ENCODE results near the gene CD86. TPM values are rescaled to one million over a fixed set of nuclear protein-coding genes. Genes with fewer than 3 reads are reported as not detected.
"Not testable (repeated sequence)": the region's sequence is repeated elsewhere in the genome, so short reads cannot be mapped to it uniquely, and the experiment has no call there.

Gene CD86
- total RNA-seq, 2 experiments from 2014 or later = not detected

- no peak overlapping the region for H3K4me3 Mint-ChIP-seq
- CTCF ChIA-PET = no interaction called here
- H3K27me3 Mint-ChIP-seq (ENCODE audit: low read depth) = peaks cover 24% of the 10 kb centered on the region
- peaks cover 9% of the 10 kb centered on the region for H3K4me1 Mint-ChIP-seq (ENCODE audit: low read depth)
- H3K27ac Mint-ChIP-seq = no peak overlapping the region
- no peaks in the 10 kb centered on the region for H3K9me3 Mint-ChIP-seq
- no peak for DNase-seq
- H3K36me3 Mint-ChIP-seq (ENCODE audit: low read depth) = no peaks in the 10 kb centered on the region
- intact Hi-C loops (cut with micrococcal nuclease) = no loop called here
These were observed 29.9 kb upstream of the CD86 start for GRCh38 chr3:122025296-122025695.

- peak; percentile 38 for DNase-seq
- H3K4me1 Mint-ChIP-seq (ENCODE audit: low read depth) = peaks cover 14% of the 10 kb centered on the region
- H3K27me3 Mint-ChIP-seq (ENCODE audit: low read depth) = peaks cover 6% of the 10 kb centered on the region
- intact Hi-C loops (cut with micrococcal nuclease) = no loop called here
- H3K27ac Mint-ChIP-seq = peak overlapping the region; percentile 59
- no peak overlapping the region for H3K4me3 Mint-ChIP-seq
- CTCF ChIA-PET = interaction anchor here (1.2 kb wide), 1 partner anchor 10 kb away, joined by 3 read pairs; no protein-coding TSS in a partner anchor
- peaks cover 1% of the 10 kb centered on the region for H3K9me3 Mint-ChIP-seq
- no peaks in the 10 kb centered on the region for H3K36me3 Mint-ChIP-seq (ENCODE audit: low read depth)
These were observed 24.6 kb upstream of the CD86 start for GRCh38 chr3:122030381-122031122.

GRCh38 chr3:122031123-122031468, 24.1 kb upstream of the CD86 start:
- Mint-ChIP-seq H3K9me3 (peaks cover 4% of the 10 kb centered on the region), H3K4me1 (ENCODE audit: low read depth) (peaks cover 14% of the 10 kb centered on the region), H3K4me3 (no peak overlapping the region), H3K36me3 (ENCODE audit: low read depth) (no peaks in the 10 kb centered on the region), H3K27ac (peak overlapping the region; percentile 59), H3K27me3 (ENCODE audit: low read depth) (peaks cover 6% of the 10 kb centered on the region)
- DNase-seq = no peak
- intact Hi-C loops (cut with micrococcal nuclease) = no loop called here
- CTCF ChIA-PET = interaction anchor here (1.2 kb wide), 1 partner anchor 11 kb away, joined by 3 read pairs; no protein-coding TSS in a partner anchor

- intact Hi-C loops (cut with micrococcal nuclease) = no loop called here
- H3K4me1 Mint-ChIP-seq (ENCODE audit: low read depth) = peaks cover 14% of the 10 kb centered on the region
- H3K36me3 Mint-ChIP-seq (ENCODE audit: low read depth) = no peaks in the 10 kb centered on the region
- CTCF ChIA-PET = no interaction called here
- peaks cover 6% of the 10 kb centered on the region for H3K27me3 Mint-ChIP-seq (ENCODE audit: low read depth)
- H3K9me3 Mint-ChIP-seq = peaks cover 11% of the 10 kb centered on the region
- no peak overlapping the region for H3K4me3 Mint-ChIP-seq
- no peak for DNase-seq
- H3K27ac Mint-ChIP-seq = no peak overlapping the region
These were observed 22.6 kb upstream of the CD86 start for GRCh38 chr3:122032531-122032930.

- Mint-ChIP-seq H3K4me3 (no peak overlapping the region), H3K27ac (no peak overlapping the region), H3K9me3 (peaks cover 16% of the 10 kb centered on the region), H3K4me1 (ENCODE audit: low read depth) (peaks cover 14% of the 10 kb centered on the region), H3K36me3 (ENCODE audit: low read depth) (peaks cover 1% of the 10 kb centered on the region), H3K27me3 (ENCODE audit: low read depth) (peaks cover 6% of the 10 kb centered on the region)
- intact Hi-C loops (cut with micrococcal nuclease) = no loop called here
- CTCF ChIA-PET = no interaction called here
- DNase-seq = no peak
These were observed 22.1 kb upstream of the CD86 start for GRCh38 chr3:122033023-122033422.

GRCh38 chr3:122047296-122047695, 7.9 kb upstream of the CD86 start:
- CTCF ChIA-PET; DNase-seq; H3K36me3 Mint-ChIP-seq (ENCODE audit: low read depth); H3K9me3 Mint-ChIP-seq; intact Hi-C loops (cut with micrococcal nuclease); H3K27ac Mint-ChIP-seq; H3K27me3 Mint-ChIP-seq (ENCODE audit: low read depth); H3K4me3 Mint-ChIP-seq; H3K4me1 Mint-ChIP-seq (ENCODE audit: low read depth): not testable (repeated sequence)

- CTCF ChIA-PET; H3K36me3 Mint-ChIP-seq (ENCODE audit: low read depth); DNase-seq; H3K27me3 Mint-ChIP-seq (ENCODE audit: low read depth); H3K4me1 Mint-ChIP-seq (ENCODE audit: low read depth); H3K9me3 Mint-ChIP-seq; intact Hi-C loops (cut with micrococcal nuclease); H3K4me3 Mint-ChIP-seq; H3K27ac Mint-ChIP-seq: not testable (repeated sequence)
These were observed 7.4 kb upstream of the CD86 start for GRCh38 chr3:122047773-122048172.

GRCh38 chr3:122052968-122053367, 2.2 kb upstream of the CD86 start:
- H3K9me3 Mint-ChIP-seq = no peaks in the 10 kb centered on the region
- CTCF ChIA-PET = no interaction called here
- peaks cover 18% of the 10 kb centered on the region for H3K27me3 Mint-ChIP-seq (ENCODE audit: low read depth)
- intact Hi-C loops (cut with micrococcal nuclease) = no loop called here
- no peak overlapping the region for H3K27ac Mint-ChIP-seq
- no peaks in the 10 kb centered on the region for H3K4me1 Mint-ChIP-seq (ENCODE audit: low read depth)
- H3K4me3 Mint-ChIP-seq = no peak overlapping the region
- DNase-seq = no peak
- H3K36me3 Mint-ChIP-seq (ENCODE audit: low read depth) = no peaks in the 10 kb centered on the region

- H3K36me3 Mint-ChIP-seq (ENCODE audit: low read depth) = no peaks in the 10 kb centered on the region
- no peaks in the 10 kb centered on the region for H3K9me3 Mint-ChIP-seq
- peaks cover 25% of the 10 kb centered on the region for H3K27me3 Mint-ChIP-seq (ENCODE audit: low read depth)
- no peak for DNase-seq
- intact Hi-C loops (cut with micrococcal nuclease) = no loop called here
- H3K27ac Mint-ChIP-seq = no peak overlapping the region
- H3K4me3 Mint-ChIP-seq = no peak overlapping the region
- H3K4me1 Mint-ChIP-seq (ENCODE audit: low read depth) = no peaks in the 10 kb centered on the region
- CTCF ChIA-PET = no interaction called here
These were observed 2.5 kb downstream of the CD86 start for GRCh38 chr3:122057671-122058070.

GRCh38 chr3:122058294-122058693, 3.1 kb downstream of the CD86 start:
- Mint-ChIP-seq H3K9me3 (no peaks in the 10 kb centered on the region), H3K4me1 (ENCODE audit: low read depth) (no peaks in the 10 kb centered on the region), H3K4me3 (no peak overlapping the region), H3K27ac (no peak overlapping the region), H3K27me3 (ENCODE audit: low read depth) (peaks cover 25% of the 10 kb centered on the region), H3K36me3 (ENCODE audit: low read depth) (no peaks in the 10 kb centered on the region)
- intact Hi-C loops (cut with micrococcal nuclease) = no loop called here
- DNase-seq = no peak
- CTCF ChIA-PET = no interaction called here

GRCh38 chr3:122060040-122060698, 5.0 kb downstream of the CD86 start:
- H3K36me3 Mint-ChIP-seq (ENCODE audit: low read depth) = no peaks in the 10 kb centered on the region
- DNase-seq = no peak
- H3K4me1 Mint-ChIP-seq (ENCODE audit: low read depth) = no peaks in the 10 kb centered on the region
- no peak overlapping the region for H3K27ac Mint-ChIP-seq
- CTCF ChIA-PET = no interaction called here
- peaks cover 18% of the 10 kb centered on the region for H3K27me3 Mint-ChIP-seq (ENCODE audit: low read depth)
- intact Hi-C loops (cut with micrococcal nuclease) = no loop called here
- H3K4me3 Mint-ChIP-seq = no peak overlapping the region
- no peaks in the 10 kb centered on the region for H3K9me3 Mint-ChIP-seq

GRCh38 chr3:122063908-122064307, 8.7 kb downstream of the CD86 start:
- Mint-ChIP-seq H3K27me3 (ENCODE audit: low read depth) (peaks cover 3% of the 10 kb centered on the region), H3K4me1 (ENCODE audit: low read depth) (no peaks in the 10 kb centered on the region), H3K9me3 (no peaks in the 10 kb centered on the region), H3K36me3 (ENCODE audit: low read depth) (no peaks in the 10 kb centered on the region), H3K4me3 (no peak overlapping the region), H3K27ac (no peak overlapping the region)
- DNase-seq = no peak
- intact Hi-C loops (cut with micrococcal nuclease) = no loop called here
- CTCF ChIA-PET = interaction anchor here (0.6 to 1.5 kb wide), 2 partner anchors 30 to 330 kb away, joined by 3 to 4 read pairs; no protein-coding TSS in a partner anchor

GRCh38 chr3:122064326-122064725, 9.2 kb downstream of the CD86 start:
- Mint-ChIP-seq H3K27ac (no peak overlapping the region), H3K4me3 (no peak overlapping the region), H3K9me3 (no peaks in the 10 kb centered on the region), H3K27me3 (ENCODE audit: low read depth) (no peaks in the 10 kb centered on the region), H3K36me3 (ENCODE audit: low read depth) (no peaks in the 10 kb centered on the region), H3K4me1 (ENCODE audit: low read depth) (no peaks in the 10 kb centered on the region)
- DNase-seq = no peak
- CTCF ChIA-PET = interaction anchor here (0.6 to 1.5 kb wide), 2 partner anchors 29 to 330 kb away, joined by 3 to 4 read pairs; no protein-coding TSS in a partner anchor
- intact Hi-C loops (cut with micrococcal nuclease) = no loop called here
